Omental fat pad (tissue), 4 donors: Measurements from ENCODE around the gene ACOT8. TPM values are rescaled to one million over a fixed set of nuclear protein-coding genes. Genes with fewer than 3 reads are reported as not detected.

Experiments used
- ATAC-seq: fragments of 150-250 bp; one replicate; pipeline ENCODE4 v1.9.1; 2016; ENCODE audit warnings: mild to moderate bottlenecking, moderate library complexity; ENCODE audit not compliant: low FRiP score
- DNase-seq: peaks from one replicate; pipeline ENCODE4 v3.0.0-alpha.2; 2019; ENCODE audit warnings: low spot score
- total RNA-seq, 4 donors: library from RNA; depleted of rRNA; stranded (reverse); fragments of >200 nt; gene quantifications; one replicate each; pipeline ENCODE4 v1.1.0, GENCODE V29; 2016
- TF ChIP-seq, protein P1 (sequence below), 3 donors: fragments of 450-650 bp; IDR thresholded peaks; one replicate each; pipeline ENCODE4 v1.5.1; 2016 to 2017; ENCODE audit warnings: antibody characterized with exemption in 3 of 3, mild to moderate bottlenecking in 3 of 3, moderate library complexity in 2 of 3

The ACOT8 gene
- total RNA-seq, 4 donors from 2014 or later: 16.1 to 35.0 (median 30.8) TPM

DNA sequence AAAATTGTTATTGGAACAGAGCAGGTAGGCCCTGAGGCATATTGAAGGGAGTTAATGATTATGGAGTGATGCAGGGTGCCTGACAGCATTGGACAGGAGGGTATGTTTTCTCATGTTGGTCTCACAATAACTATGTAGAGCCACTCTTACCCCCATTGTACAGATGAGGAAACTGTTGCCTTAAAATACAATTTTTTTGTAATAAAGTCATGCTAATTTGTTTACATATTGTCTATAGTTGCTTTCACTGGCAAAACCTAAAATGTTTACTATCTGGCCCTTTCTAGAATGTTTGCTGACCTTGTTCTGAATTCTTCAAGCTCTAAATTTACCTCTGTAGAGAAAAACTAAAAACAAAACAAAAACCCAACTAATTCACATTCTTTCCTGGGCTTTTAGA is 5.7 kb downstream of the ACOT8 start:
- TF ChIP-seq, protein P1, sequence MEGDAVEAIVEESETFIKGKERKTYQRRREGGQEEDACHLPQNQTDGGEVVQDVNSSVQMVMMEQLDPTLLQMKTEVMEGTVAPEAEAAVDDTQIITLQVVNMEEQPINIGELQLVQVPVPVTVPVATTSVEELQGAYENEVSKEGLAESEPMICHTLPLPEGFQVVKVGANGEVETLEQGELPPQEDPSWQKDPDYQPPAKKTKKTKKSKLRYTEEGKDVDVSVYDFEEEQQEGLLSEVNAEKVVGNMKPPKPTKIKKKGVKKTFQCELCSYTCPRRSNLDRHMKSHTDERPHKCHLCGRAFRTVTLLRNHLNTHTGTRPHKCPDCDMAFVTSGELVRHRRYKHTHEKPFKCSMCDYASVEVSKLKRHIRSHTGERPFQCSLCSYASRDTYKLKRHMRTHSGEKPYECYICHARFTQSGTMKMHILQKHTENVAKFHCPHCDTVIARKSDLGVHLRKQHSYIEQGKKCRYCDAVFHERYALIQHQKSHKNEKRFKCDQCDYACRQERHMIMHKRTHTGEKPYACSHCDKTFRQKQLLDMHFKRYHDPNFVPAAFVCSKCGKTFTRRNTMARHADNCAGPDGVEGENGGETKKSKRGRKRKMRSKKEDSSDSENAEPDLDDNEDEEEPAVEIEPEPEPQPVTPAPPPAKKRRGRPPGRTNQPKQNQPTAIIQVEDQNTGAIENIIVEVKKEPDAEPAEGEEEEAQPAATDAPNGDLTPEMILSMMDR (IDR thresholded peaks at IDR 0.05): no peak
- DNase-seq (no peak), ATAC-seq (no peak)

DNA sequence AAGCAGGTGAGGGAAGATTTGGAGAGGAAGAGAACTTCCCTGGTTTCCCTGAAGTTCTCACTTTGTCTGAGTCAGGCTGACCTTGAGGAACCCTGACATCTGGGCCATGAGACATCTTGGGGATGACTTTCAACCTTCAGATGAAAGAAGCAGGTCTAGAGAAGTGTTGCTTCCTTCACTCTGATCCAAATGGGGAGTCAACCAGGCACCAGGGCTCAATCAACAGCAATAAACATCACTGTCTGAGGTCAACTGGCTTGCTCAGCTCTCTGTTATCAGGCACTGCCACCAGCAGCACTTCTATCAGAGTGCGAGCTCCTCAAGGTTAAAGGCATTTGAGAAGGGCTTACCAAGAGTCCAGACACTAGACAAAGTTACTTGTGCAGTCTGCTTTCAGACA is 6.3 kb downstream of the ACOT8 start:
- DNase-seq: no peak
- ATAC-seq: no peak
- TF ChIP-seq, protein P1 (IDR thresholded peaks at IDR 0.05): no peak

DNA sequence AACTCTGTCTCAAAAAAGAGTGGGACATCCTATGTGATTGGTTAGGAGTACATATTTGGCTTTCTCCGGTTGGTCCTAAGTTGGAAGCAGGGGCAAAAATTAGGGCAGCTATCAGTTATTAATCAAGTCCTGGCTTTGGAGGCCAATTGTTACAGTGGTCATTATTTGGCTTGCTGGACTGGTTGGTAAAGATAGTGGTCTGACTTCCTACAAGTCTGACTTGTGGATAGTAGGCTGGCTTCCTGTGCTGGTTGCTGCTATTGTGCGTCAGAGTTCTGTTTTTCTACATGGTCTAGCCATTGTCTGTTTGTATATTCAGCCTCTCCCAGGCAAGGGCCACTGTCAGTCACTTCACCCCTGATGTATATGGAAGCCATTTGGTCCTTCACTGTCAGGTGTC is 7.0 kb downstream of the ACOT8 start:
- no peak for DNase-seq
- TF ChIP-seq, protein P1 (IDR thresholded peaks at IDR 0.05): no peak

DNA sequence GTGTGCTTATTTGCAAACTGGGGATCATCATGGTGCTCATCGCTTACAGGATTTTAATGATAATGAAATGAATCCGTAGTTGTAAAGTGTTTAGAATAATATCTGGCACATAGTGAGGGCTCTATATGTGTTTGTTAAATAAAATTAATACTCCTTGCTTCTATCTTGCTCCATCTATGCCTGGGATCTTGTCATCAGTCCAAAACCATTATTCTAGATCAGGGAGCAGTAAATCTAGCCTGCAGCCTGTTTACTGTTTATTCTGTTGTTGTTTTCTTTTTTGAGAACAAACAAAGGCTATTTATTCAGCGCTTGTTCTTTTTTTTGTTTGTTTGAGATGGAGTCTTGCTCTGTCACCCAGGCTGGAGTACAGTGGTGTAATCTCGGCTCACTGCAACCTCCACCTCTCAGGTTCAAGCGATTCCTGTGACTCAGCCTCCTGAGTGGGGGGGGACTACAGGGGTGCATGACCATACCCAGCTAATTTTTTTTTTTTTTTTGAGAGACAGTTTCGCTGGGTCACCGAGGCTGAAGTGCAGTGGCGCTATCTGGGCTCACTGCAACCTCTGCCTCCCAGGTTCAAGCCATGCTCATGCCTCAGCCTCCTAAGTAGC is 8.1 kb downstream of the ACOT8 start:
- TF ChIP-seq, protein P1 (IDR thresholded peaks at IDR 0.05): no peak
- DNase-seq: no peak

More for the DNA sequence above, 7.0 kb downstream of the ACOT8 start:
- no peak for ATAC-seq

DNA sequence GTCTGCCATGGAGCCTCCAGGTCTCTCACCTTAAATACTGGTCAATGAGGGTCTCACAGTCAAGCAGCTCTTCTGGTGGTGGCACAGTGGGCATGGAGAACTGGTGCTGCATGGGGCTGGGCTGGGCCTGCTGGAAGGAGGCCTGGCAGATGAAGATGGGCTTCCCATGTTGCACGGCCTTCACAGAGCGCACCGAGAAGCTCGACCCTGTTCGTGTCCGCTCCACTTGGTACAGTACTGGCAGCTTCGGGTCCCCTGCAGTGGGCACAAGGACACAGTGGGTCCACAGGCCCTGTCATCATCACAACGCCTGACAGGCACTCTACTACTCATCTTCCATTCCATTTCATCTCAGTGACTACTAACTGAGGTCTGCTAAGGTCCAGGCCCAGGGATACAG is 8.8 kb downstream of the ACOT8 start:
- ATAC-seq (no peak), DNase-seq (no peak)
- TF ChIP-seq, protein P1 (IDR thresholded peaks at IDR 0.05): no peak

More for the DNA sequence above, 8.1 kb downstream of the ACOT8 start:
- ATAC-seq: no peak

DNA sequence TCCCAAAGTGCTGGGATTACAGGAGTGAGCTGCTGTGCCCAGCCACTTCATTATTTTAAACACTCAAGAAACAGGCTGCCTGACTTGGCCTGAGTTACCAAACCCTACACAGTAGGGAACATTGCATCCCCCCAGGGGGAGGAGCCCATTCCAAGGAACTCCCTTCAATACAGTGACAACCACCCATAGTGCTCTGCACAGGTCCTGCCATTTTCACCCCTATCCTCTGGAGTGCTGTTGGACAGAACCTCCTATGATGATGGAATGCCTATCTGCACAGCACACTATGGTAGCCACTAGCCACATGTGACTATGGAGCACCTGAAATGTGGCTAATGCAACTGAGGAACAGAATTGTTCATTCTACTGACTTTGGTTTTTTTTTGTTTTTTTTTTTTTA is 11.7 kb downstream of the ACOT8 start:
- ATAC-seq: no peak
- TF ChIP-seq, protein P1 (IDR thresholded peaks at IDR 0.05): no peak
- DNase-seq: no peak

DNA sequence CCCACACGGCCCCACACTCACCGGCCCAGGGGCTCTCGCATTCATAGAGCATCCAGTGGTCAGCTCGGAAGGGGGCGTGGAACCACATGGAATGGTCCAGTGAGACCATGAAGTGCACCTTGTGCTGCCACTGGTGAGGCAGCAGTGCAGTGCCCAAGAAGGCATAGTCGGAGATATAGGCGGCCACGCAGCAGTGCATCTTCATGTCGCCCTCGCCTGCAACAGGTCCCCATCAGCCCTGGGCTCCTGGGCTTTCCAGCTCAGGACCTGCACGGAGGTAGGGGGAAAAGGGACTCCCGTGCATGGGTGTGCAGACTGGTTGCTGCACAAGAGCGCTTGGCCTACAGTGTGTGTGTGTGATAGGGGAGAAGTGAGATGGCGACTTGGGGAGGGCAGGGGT is 13.7 kb downstream of the ACOT8 start:
- no peak for DNase-seq
- ATAC-seq: no peak
- TF ChIP-seq, protein P1 (IDR thresholded peaks at IDR 0.05): no peak
